K562 (cell line): ENCODE measurements around the gene TRAPPC2L. TPM values are rescaled to one million over a fixed set of nuclear protein-coding genes. Genes with fewer than 3 reads are reported as not detected.
A peak's percentile ranks its signal among the peaks of the same experiment; 100 is the strongest.

Source experiments
- COPS2 ChIP-seq: fragments of 450-650 bp; conservative IDR thresholded peaks from 2 replicates; pipeline ENCODE4 v1.6.1; 2016; ENCODE audit warnings: mild to moderate bottlenecking, moderate library complexity
- GABPB2 ChIP-seq: fragments of 250-450 bp; sonication (Bioruptor Pico); conservative IDR thresholded peaks from 2 replicates; pipeline ENCODE4 v1.5.1; 2021; ENCODE audit warnings: mild to moderate bottlenecking
- HDGF ChIP-seq: fragments of 450-650 bp; IDR thresholded peaks from 2 replicates; pipeline ENCODE4 v1.6.1; 2016
- HSF4 ChIP-seq: fragments of 250-450 bp; sonication (Bioruptor Pico); IDR thresholded peaks from 2 replicates; pipeline ENCODE4 v2.1.2; 2022; ENCODE audit warnings: mild to moderate bottlenecking, moderate library complexity, borderline replicate concordance
- IRF1 ChIP-seq: sonication (generic); formaldehyde crosslinking; IDR thresholded peaks from 2 replicates; pipeline ENCODE4 v1.8.0; 2022; ENCODE audit warnings: missing genetic modification reagents, mild to moderate bottlenecking, borderline replicate concordance
- MTF1 ChIP-seq: fragments of 250-450 bp; sonication (Bioruptor Pico); IDR thresholded peaks from 2 replicates; pipeline ENCODE4 v1.9.0; 2021; ENCODE audit warnings: moderate library complexity, mild to moderate bottlenecking, inconsistent platforms, borderline replicate concordance
- NCOA2 ChIP-seq, 2 experiments: fragments of 450-650 bp; IDR thresholded peaks; 2 replicates each; pipeline ENCODE4 v1.6.1; 2018; ENCODE audit warnings: mild to moderate bottlenecking in 2 of 2, moderate library complexity in 1 of 2; ENCODE audit not compliant: partially characterized antibody in 2 of 2
- NFIX ChIP-seq: fragments of 250-450 bp; sonication (Bioruptor Pico); IDR thresholded peaks from 2 replicates; pipeline ENCODE4 v1.4.0; 2020; ENCODE audit warnings: low read depth, mild to moderate bottlenecking, moderate library complexity
- PKNOX1 ChIP-seq: fragments of 450-650 bp; IDR thresholded peaks from 2 replicates; pipeline ENCODE4 v1.6.1; 2016
- POLR2B ChIP-seq: fragments of 450-650 bp; IDR thresholded peaks from 2 replicates; pipeline ENCODE4 v1.6.1; 2018; ENCODE audit warnings: low read depth; ENCODE audit not compliant: partially characterized antibody
- TEAD1 ChIP-seq, 2 experiments: fragments of 450-650 bp in 1 of 2; sonication (generic) in 1 of 2; formaldehyde crosslinking; IDR thresholded peaks; 2 replicates each; pipeline versions ENCODE4 v1.4.0 to v1.8.0; 2020 to 2022; ENCODE audit warnings: mild to moderate bottlenecking in 2 of 2, missing genetic modification reagents in 1 of 2
- TRIM24 ChIP-seq, 2 experiments: fragments of 450-650 bp; IDR thresholded peaks; 2 replicates each; pipeline ENCODE4 v1.6.1; 2016
- VEZF1 ChIP-seq: fragments of 200-800 bp; sonication (Bioruptor generic); IDR thresholded peaks from 2 replicates; pipeline ENCODE4 v1.6.1; 2017; ENCODE audit warnings: missing genetic modification characterization, missing compliant biosample characterization
- ZBTB7A ChIP-seq: IDR thresholded peaks from 2 replicates; pipeline ENCODE4 v1.6.1; 2011; ENCODE audit warnings: low read depth, mild to moderate bottlenecking, low read length, moderate library complexity, borderline replicate concordance; ENCODE audit not compliant: control insufficient read depth
- ZNF407 ChIP-seq: fragments of 450-650 bp; IDR thresholded peaks from 2 replicates; pipeline ENCODE4 v1.6.1; 2016; ENCODE audit warnings: low read depth
- polyA plus RNA-seq, 8 experiments: library from polyadenylated mRNA; depleted of rRNA in 4 of 8; stranded (reverse) in 5 of 8; unstranded in 3 of 8; fragments of >200 nt; fragmentation: Nextera tagmentation in 2 of 8; fragmentation: Illumina TruSeq in 1 of 8; extraction: Ambion mirVana in 2 of 8; extraction: Trizol in 1 of 8; gene quantifications; 2 replicates each; pipeline versions ENCODE4 v1.2.1 to v1.2.3, GENCODE V29; 2011 to 2014; ENCODE audit warnings: inconsistent platforms in 1 of 8, missing spikeins in 1 of 8
- total RNA-seq, 7 experiments: library from RNA; depleted of rRNA in 6 of 7; stranded (reverse); fragments of >200 nt in 6 of 7; fragmentation: Illumina TruSeq in 2 of 7; extraction: Trizol in 2 of 7; gene quantifications; 2 replicates each; pipeline versions ENCODE4 v1.2.1 to v1.2.3, GENCODE V29; 2011 to 2021; ENCODE audit warnings: low replicate concordance in 1 of 7

The TRAPPC2L gene
- total and polyA plus RNA-seq, 9 of the 15 experiments (the other 6 are each of a cell fraction or from before 2014, with no cell fraction given) = 60.4 to 398 (median 97.5) TPM

- no peak for TF ChIP-seq ZNF407
- TF ChIP-seq HDGF = no peak
- TF ChIP-seq HSF4 (CRISPR knock-in tag) = no peak
- TF ChIP-seq IRF1 (CRISPR knock-in tag) = no peak
- no peak for TF ChIP-seq GABPB2 (CRISPR knock-in tag)
- no peak for TF ChIP-seq COPS2
- TF ChIP-seq NFIX (CRISPR knock-in tag) = no peak
- TF ChIP-seq NCOA2 (IDR thresholded peaks at IDR 0.05; ENCODE audit: partially characterized antibody in 2 of 2) = no peak
- no peak for TF ChIP-seq TEAD1 (CRISPR knock-in tag; IDR thresholded peaks at IDR 0.05)
- no peak for TF ChIP-seq MTF1
- peak in 1 of 2 experiments; percentile 44; a peak in 1 of 4 replicates for TF ChIP-seq TRIM24 (IDR thresholded peaks at IDR 0.05)
- peak; percentile 25; the same call in 1 of the 2 replicates for TF ChIP-seq VEZF1
- TF ChIP-seq POLR2B = peak; percentile 25
- TF ChIP-seq ZBTB7A = peak; percentile 26; the same call in 1 of the 2 replicates
- peak; percentile 44; the same call in 1 of the 2 replicates for TF ChIP-seq PKNOX1
These were observed 31.8 kb downstream of the TRAPPC2L start (continued) for GRCh38 chr16:88888461-88889387.
